HG03432 (cell line): ENCODE data around the gene SCTR.
"Not testable (repeated sequence)": the region's sequence is repeated elsewhere in the genome, so short reads cannot be mapped to it uniquely, and the experiment has no call there.

ENCODE experiments used
- ATAC-seq: cut with Tn5 transposase; IDR thresholded peaks from one replicate; pipeline ENCODE4 v1.9.1; 2021; ENCODE audit warnings: mild to moderate bottlenecking, moderate library complexity; ENCODE audit not compliant: unreplicated experiment

SCTR gene

DNA sequence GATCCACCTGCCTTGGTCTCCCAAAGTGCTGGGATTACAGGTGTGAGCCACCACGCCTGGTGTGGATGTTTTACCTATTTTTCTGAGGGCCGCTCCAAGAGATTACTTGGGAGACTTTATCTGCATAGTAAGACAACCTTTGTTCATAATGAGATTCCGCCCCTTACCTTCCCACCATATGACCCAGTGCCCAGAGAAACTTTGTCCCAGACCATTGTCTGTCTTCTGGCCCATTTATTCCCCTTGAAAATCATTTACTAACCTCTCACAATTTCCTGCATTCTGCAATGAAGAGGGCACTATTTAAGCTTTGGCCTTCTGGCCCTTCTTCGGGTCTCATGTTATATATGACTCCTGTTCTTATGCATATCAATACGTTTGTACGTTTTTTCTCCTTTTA lies 106.4 kb downstream of the SCTR start:
- no peak for ATAC-seq

GRCh38 chr2:119416299-119416923 lies 107.9 kb downstream of the SCTR start:
- ATAC-seq = peak; percentile 69

- no peak for ATAC-seq
These were observed 108.7 kb downstream of the SCTR start for GRCh38 chr2:119415630-119416029.

DNA sequence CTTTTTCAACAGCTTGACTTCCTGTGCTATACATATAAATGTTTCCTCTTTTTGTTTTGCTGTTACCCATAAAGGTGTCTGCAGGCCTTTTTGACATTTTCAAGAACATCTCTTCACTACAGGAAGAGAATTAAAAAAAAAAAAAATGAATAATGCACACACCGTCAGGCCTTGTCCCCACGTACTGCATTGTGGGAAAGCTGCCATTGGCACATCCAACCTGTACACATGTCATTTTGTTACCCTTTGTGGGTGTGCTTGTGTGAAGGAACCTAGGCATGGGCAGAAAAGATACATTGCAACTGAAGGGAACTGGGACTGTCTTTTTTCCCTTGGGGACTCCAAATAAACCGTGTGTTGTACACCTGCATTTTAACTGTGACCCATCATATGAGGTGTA lies 109.4 kb downstream of the SCTR start:
- ATAC-seq = no peak

- no peak for ATAC-seq
These were observed 114.8 kb downstream of the SCTR start for GRCh38 chr2:119409506-119409905.

DNA sequence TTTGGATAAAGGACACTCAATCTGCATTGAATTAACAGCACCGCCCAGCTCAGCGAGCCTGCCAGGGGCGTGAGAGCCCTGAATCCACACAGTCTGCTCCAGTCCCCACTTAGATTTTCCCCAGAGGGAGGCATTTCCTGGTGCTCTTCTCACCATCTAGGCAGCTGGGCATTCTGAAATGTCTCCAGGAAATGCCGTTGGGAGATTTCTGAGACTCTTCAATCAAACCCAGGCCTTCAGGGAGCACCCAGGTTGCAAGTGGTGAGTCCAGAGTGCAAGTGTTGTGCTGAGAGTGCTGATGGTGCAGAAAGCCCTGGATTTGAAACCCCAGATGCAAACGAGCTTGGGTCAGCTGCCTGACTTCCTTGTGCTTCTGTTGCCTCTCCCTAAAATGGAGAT lies 116.1 kb downstream of the SCTR start:
- ATAC-seq = no peak

DNA sequence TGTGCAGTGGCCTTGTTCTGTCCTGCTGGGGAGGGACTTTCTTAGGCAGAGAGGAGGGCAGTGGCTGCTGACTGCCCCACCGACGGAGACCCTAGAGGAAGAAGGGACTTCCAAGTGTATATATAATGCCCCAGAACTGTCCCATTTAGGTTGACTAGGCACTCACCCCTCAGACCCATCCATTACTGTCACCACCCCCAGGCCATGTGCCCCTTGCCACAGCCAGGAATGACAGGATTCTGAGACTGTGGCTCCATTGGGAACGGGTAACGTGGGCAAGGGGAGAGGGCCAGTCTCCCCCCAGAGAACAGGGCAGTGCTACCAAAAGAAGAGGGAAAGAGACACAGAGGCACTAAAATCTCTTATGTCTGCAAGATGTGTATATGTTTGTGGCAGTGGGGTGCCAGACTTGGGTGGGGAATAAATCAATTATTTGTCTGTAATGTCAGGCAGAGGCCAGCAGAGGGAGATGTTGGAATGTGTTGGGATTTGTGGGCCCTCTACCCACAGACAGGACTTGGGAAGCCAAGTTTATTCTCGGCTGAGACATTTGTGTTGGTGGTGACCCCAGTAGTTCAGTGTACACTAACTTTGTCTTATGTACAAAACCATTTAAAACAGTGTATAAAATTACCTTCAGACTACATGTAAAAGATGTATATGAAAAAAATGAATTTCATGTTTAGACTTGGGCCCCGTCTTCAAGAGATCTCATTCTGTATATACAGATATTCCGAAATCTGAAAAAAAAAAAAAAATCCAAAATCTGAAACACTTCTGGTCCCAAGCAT lies 116.7 kb downstream of the SCTR start:
- no peak for ATAC-seq

DNA sequence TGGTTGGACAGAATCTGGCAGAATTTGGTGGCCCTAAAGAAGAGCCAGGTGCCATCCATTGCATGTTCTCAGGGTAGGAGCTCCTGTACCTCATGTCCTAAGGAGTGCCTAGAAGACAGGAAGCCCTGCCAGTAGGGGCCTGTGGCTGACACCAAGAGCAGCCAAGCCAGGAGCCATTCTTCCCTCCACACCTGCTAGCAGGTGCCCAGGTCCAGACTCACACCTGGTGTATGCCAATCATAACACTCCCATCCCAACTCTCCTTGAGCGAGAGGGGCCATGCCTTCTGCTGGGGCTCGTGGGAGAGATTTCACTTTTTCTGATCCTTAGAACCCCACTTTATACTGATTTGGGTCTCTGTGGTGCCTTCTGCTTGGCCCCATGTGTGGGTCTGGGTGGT lies 119.1 kb downstream of the SCTR start:
- ATAC-seq = no peak

DNA sequence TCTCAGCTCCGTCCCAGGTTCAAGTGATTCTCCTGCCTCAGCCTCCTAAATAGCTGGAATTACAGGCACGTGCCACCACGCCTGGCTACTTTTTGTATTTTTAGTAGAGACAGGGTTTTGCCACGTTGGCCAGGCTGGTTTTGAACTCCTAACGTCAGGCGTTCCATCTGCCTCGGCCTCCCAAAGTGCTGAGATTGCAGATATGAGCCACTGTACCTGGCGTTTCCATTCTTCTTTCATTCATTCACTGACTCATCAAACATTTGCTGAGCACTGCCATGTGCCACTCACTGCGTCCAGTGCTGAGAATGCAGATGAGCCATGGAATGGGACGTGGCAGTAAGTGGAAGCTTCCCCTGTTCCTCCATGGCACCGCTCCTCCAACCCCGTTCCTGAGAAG lies 120.7 kb downstream of the SCTR start:
- not testable (repeated sequence) for ATAC-seq

- no peak for ATAC-seq
These were observed 121.4 kb downstream of the SCTR start for GRCh38 chr2:119402645-119403560.

DNA sequence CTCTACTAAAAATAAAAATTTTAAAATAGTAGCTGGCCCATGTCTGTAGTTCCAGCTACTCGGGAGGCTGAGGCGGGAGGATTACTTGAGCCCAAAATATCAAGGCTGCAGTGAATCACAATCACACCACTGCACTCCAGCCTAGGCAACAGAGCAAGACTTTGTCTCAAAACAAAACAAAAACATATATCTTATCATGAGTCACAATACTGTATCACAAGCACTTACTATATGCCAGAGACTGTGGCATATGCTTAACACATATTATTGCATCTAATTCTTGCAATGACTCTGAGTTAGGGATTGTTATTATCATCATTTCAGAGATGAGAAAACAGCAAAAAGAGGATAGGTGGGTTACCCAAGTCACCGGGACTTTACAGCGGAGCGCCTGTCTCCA lies 122.2 kb downstream of the SCTR start:
- ATAC-seq = no peak

- no peak for ATAC-seq
These were observed 127.1 kb downstream of the SCTR start for GRCh38 chr2:119397196-119397595.

- ATAC-seq = no peak
These were observed 130.1 kb downstream of the SCTR start for GRCh38 chr2:119393971-119394748.
